Suprapubic skin (tissue), 4 donors: Measurements from ENCODE around the gene RAB19. TPM values are rescaled to one million over a fixed set of nuclear protein-coding genes. Genes with fewer than 3 reads are reported as not detected.

Experiments used
- DNase-seq, 2 donors: peaks; one replicate each; pipeline ENCODE4 v3.0.0-alpha.2; 2019; ENCODE audit warnings: low spot score in 2 of 2
- H3K27ac ChIP-seq: fragments of 200-600 bp; sonication (generic); one replicate; pipeline ENCODE4 v1.5.1; 2019
- H3K27me3 ChIP-seq: fragments of 200-600 bp; sonication (generic); one replicate; pipeline ENCODE4 v1.5.1; 2019
- H3K36me3 ChIP-seq: fragments of 200-600 bp; sonication (generic); one replicate; pipeline ENCODE4 v1.5.1; 2019
- H3K4me1 ChIP-seq: fragments of 200-600 bp; sonication (generic); one replicate; pipeline ENCODE4 v1.5.1; 2019
- H3K4me3 ChIP-seq: fragments of 200-600 bp; sonication (generic); one replicate; pipeline ENCODE4 v1.5.1; 2019; ENCODE audit warnings: mild to moderate bottlenecking
- H3K9me3 ChIP-seq: fragments of 200-600 bp; sonication (generic); one replicate; pipeline ENCODE4 v1.5.1; 2019
- CTCF ChIP-seq, 2 donors: fragments of 200-600 bp in 1 of 2; fragments of 450-650 bp in 1 of 2; sonication (generic) in 1 of 2; IDR thresholded peaks; one replicate each; pipeline ENCODE4 v1.5.1; 2016 to 2019; ENCODE audit warnings: antibody characterized with exemption in 2 of 2, mild to moderate bottlenecking in 1 of 2, moderate library complexity in 1 of 2
- EP300 ChIP-seq: sonication (generic); formaldehyde crosslinking; IDR thresholded peaks from one replicate; pipeline ENCODE4 v1.6.1; 2017; ENCODE audit warnings: antibody characterized with exemption
- POLR2A ChIP-seq, 2 donors: fragments of 450-650 bp; IDR thresholded peaks; one replicate each; pipeline ENCODE4 v1.6.1; 2017; ENCODE audit warnings: antibody characterized with exemption in 2 of 2, mild to moderate bottlenecking in 2 of 2, moderate library complexity in 2 of 2
- POLR2AphosphoS5 ChIP-seq, 3 donors: sonication (generic); formaldehyde crosslinking; IDR thresholded peaks; one replicate each; pipeline ENCODE4 v1.6.1; 2017; ENCODE audit warnings: antibody characterized with exemption in 3 of 3
- WGBS: methylation state at CpG from one replicate; pipeline ENCODE4 v1.1.5; 2018; 5-methylcytosine and 5-hydroxymethylcytosine counted together
- total RNA-seq, 4 donors: library from RNA; depleted of rRNA; stranded (reverse); fragments of >200 nt; gene quantifications; one replicate each; pipeline ENCODE4 v1.1.0, GENCODE V29; 2016

The RAB19 gene
- total RNA-seq, 4 donors from 2014 or later = 0.89 to 5.3 TPM; not detected in 2

DNA sequence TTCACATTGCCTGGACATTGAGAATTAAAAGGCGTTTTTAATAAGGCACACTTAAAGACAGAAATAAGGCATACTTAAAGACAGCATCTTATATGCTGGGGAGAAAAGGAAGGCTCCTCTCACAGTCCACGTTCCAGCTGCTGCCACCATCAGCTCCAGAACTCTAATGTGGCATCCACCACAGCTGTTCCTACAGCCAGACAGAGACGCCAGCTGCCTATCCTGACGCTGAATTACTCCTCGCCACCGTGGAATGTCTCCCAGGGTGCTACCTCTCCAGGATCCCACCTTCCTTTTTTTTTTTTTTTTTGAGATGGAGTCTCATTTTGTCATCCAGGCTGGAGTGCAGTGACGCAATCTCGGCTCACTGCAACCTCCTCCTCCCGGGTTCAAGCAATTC is 36.3 kb upstream of the RAB19 start:
- Histone ChIP-seq H3K9me3 (no peaks in the 10 kb centered on the region), H3K36me3 (peaks cover 25% of the 10 kb centered on the region), H3K4me3 (no peak overlapping the region), H3K27ac (no peak overlapping the region), H3K27me3 (no peaks in the 10 kb centered on the region), H3K4me1 (peaks cover 9% of the 10 kb centered on the region)
- DNase-seq = no peak
- WGBS = 91% methylated on average over 9 of the region's 9 CpGs
- TF ChIP-seq POLR2A (IDR thresholded peaks at IDR 0.05) (no peak), POLR2AphosphoS5 (IDR thresholded peaks at IDR 0.05) (no peak), CTCF (IDR thresholded peaks at IDR 0.05) (no peak)

DNA sequence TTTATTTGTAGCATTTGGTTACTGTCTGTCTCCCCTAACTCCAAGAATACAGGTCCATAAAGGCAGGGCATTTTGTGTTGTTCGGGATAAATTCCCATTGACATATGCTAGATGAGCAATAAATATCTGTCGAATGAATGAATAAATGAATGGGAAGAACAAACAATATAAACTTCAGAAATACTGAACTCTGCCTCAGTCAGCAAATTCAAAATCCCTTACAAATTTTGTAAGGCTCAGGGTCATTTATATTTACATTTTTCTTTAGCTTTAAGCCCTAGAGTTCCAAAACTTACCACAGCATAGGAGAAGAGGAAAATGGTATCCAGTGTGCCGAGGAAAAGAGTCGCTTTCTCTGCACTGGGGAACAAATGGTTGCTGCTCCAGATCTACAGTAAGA is 34.6 kb upstream of the RAB19 start:
- H3K4me3 ChIP-seq = no peak overlapping the region
- TF ChIP-seq POLR2AphosphoS5 (IDR thresholded peaks at IDR 0.05) (no peak), CTCF (IDR thresholded peaks at IDR 0.05) (no peak), EP300 (no peak), POLR2A (IDR thresholded peaks at IDR 0.05) (no peak)
- no peak for DNase-seq
- peaks cover 7% of the 10 kb centered on the region for H3K4me1 ChIP-seq
- H3K27ac ChIP-seq = no peak overlapping the region
- WGBS = 97% methylated on average over 4 of the region's 4 CpGs
- no peaks in the 10 kb centered on the region for H3K9me3 ChIP-seq
- peaks cover 21% of the 10 kb centered on the region for H3K36me3 ChIP-seq
- H3K27me3 ChIP-seq = no peaks in the 10 kb centered on the region

DNA sequence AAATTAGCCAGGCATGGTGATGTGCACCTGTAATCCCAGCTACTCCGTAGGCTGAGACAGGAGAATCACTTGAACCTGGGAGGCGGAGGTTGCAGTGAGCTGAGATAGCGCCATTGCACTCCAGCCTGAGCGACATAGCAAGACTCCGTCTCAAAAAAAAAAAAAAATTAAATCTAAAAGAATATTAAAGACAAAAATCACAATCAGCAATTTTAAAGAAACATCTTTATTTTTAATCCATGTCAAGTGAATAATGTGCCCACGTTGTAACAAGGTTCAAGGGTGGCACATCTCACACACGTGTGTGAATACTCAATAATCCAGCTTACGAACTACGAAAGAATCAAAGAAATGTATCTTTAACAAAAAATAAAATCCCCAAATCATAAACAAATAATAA is 28.5 kb upstream of the RAB19 start:
- TF ChIP-seq POLR2A (IDR thresholded peaks at IDR 0.05) (no peak), EP300 (no peak), POLR2AphosphoS5 (IDR thresholded peaks at IDR 0.05) (no peak), CTCF (IDR thresholded peaks at IDR 0.05) (no peak)
- H3K36me3 ChIP-seq = peaks cover 29% of the 10 kb centered on the region
- no peaks in the 10 kb centered on the region for H3K9me3 ChIP-seq
- H3K4me1 ChIP-seq = no peaks in the 10 kb centered on the region
- WGBS = 89% methylated on average over 9 of the region's 9 CpGs
- no peak for DNase-seq
- no peaks in the 10 kb centered on the region for H3K27me3 ChIP-seq
- H3K4me3 ChIP-seq = no peak overlapping the region
- no peak overlapping the region for H3K27ac ChIP-seq

- no peaks in the 10 kb centered on the region for H3K4me1 ChIP-seq
- no peak overlapping the region for H3K27ac ChIP-seq
- no peak for DNase-seq
- H3K9me3 ChIP-seq = no peaks in the 10 kb centered on the region
- peaks cover 36% of the 10 kb centered on the region for H3K36me3 ChIP-seq
- no peaks in the 10 kb centered on the region for H3K27me3 ChIP-seq
- no peak overlapping the region for H3K4me3 ChIP-seq
- WGBS = 84% methylated on average over 8 of the region's 8 CpGs
- TF ChIP-seq CTCF (IDR thresholded peaks at IDR 0.05) = no peak
- no peak for TF ChIP-seq EP300
- no peak for TF ChIP-seq POLR2A (IDR thresholded peaks at IDR 0.05)
- TF ChIP-seq POLR2AphosphoS5 (IDR thresholded peaks at IDR 0.05) = no peak
Measured at GRCh38 chr7:140375892-140376730, 27.7 kb upstream of the RAB19 start.

DNA sequence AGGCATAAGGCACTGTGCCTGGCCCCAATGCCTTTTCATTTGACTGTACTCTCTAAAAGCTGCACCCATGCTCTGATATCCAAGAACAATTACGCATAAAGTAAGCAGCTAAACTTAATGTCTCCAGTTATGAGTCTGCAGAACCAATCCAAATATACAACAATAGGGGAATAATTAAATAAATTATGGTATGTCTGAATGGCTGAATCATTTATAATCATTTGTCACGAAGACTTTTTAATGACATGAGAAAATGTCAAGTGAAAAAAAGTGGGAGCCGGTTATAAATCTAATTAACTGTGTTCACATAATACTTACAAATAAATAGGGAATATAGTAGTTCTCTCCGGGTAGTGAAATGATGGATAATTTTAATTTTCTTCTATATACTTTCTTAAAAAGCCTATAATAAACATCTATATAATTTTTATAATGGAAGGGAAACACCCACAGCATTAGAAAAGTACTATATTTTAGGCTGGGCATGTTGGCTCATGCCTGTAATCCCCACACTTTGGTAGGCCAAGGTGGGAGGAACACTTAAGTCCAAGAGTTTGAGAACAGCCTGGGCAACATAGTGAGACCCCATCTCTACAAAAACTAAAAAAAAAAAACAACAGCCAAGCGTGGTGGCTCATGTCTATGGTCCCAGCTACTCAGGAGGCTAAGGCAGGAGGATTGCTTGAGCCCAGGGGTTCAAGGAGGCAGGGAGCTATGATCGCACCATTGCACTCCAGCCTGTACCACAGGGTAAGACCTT is 19.7 kb upstream of the RAB19 start:
- no peaks in the 10 kb centered on the region for H3K9me3 ChIP-seq
- H3K27me3 ChIP-seq = no peaks in the 10 kb centered on the region
- WGBS = 93% methylated on average over 6 of the region's 6 CpGs
- no peak overlapping the region for H3K27ac ChIP-seq
- no peak for TF ChIP-seq POLR2AphosphoS5 (IDR thresholded peaks at IDR 0.05)
- no peak for TF ChIP-seq EP300
- TF ChIP-seq POLR2A (IDR thresholded peaks at IDR 0.05) = no peak
- TF ChIP-seq CTCF (IDR thresholded peaks at IDR 0.05) = no peak
- H3K4me3 ChIP-seq = no peak overlapping the region
- DNase-seq = no peak
- H3K36me3 ChIP-seq = peaks cover 31% of the 10 kb centered on the region
- peaks cover 2% of the 10 kb centered on the region for H3K4me1 ChIP-seq
